ENCODE measurements around the gene PLEKHA5.

Gene PLEKHA5

DNA sequence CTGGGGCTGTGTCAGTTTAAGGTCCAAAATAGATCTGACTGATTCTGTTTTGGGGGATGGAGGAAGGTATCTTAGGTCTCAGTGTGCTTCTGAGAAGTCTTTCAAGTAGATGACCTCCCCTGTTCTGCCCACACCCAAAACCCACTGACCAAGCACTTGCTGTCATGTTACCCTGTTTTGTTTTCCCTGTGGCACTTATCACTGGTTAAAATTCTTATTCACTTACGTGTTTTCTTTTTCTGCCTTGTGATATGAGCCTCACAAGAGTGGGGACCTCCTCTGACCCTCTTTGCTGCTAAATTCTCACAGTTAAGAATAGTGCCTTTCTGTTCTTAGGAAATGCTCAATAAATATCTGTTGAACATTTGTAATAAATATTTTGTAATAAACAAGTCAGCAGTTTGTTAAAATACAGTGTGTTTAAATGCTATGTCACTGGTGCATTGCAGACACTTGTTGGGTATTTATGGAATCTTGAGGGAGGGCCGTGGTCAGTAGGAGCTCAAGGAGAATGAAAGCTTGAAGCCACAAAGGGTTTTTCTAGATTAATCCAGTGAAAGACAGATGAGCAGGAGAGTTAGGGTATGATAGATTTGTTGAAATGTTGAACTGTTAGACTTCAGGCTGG is 20.9 kb downstream of the PLEKHA5 start:
- TF ChIP-seq, protein P1, sequence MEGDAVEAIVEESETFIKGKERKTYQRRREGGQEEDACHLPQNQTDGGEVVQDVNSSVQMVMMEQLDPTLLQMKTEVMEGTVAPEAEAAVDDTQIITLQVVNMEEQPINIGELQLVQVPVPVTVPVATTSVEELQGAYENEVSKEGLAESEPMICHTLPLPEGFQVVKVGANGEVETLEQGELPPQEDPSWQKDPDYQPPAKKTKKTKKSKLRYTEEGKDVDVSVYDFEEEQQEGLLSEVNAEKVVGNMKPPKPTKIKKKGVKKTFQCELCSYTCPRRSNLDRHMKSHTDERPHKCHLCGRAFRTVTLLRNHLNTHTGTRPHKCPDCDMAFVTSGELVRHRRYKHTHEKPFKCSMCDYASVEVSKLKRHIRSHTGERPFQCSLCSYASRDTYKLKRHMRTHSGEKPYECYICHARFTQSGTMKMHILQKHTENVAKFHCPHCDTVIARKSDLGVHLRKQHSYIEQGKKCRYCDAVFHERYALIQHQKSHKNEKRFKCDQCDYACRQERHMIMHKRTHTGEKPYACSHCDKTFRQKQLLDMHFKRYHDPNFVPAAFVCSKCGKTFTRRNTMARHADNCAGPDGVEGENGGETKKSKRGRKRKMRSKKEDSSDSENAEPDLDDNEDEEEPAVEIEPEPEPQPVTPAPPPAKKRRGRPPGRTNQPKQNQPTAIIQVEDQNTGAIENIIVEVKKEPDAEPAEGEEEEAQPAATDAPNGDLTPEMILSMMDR (IDR thresholded peaks at IDR 0.05; ENCODE audit: insufficient read depth, low read length, poor library complexity, severe bottlenecking): no peak
- DNase-seq (ENCODE audit: extremely low read depth, insufficient read length): no peak
- Histone ChIP-seq H3K27me3 (replicated peaks; ENCODE audit: control insufficient read depth, insufficient read depth, low read length) (no peaks in the 10 kb centered on the region), H3K36me3 (ENCODE audit: control insufficient read depth, insufficient read depth, low read length) (no peaks in the 10 kb centered on the region), H3K4me3 (replicated peaks; ENCODE audit: low read depth, low read length) (no peak overlapping the region)

DNA sequence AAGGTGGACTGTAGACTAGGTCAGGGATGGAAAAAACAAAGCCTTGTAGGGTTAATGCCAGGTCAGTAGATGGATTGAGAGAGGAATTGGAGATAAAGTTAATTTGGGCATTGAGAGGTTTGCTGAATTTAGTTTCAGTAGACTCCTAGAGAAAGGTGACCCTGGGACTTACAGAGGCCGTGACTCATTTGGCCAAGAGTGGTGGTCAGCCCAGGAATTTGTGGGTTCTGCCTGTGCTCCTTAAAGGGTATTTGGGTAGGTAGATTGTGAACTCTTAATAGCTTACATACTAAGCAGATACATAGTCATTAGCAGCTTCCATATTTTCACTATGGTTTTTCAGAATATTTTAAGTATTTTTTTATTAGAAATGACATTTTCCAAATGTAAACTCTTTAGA is 21.8 kb downstream of the PLEKHA5 start:
- H3K27me3 ChIP-seq (replicated peaks; ENCODE audit: control insufficient read depth, insufficient read depth, low read length): no peaks in the 10 kb centered on the region
- TF ChIP-seq, protein P1 (IDR thresholded peaks at IDR 0.05; ENCODE audit: insufficient read depth, low read length, poor library complexity, severe bottlenecking): no peak
- no peak overlapping the region for H3K4me3 ChIP-seq (replicated peaks; ENCODE audit: low read depth, low read length)
- no peak for DNase-seq (ENCODE audit: extremely low read depth, insufficient read length)
- no peaks in the 10 kb centered on the region for H3K36me3 ChIP-seq (ENCODE audit: control insufficient read depth, insufficient read depth, low read length)

DNA sequence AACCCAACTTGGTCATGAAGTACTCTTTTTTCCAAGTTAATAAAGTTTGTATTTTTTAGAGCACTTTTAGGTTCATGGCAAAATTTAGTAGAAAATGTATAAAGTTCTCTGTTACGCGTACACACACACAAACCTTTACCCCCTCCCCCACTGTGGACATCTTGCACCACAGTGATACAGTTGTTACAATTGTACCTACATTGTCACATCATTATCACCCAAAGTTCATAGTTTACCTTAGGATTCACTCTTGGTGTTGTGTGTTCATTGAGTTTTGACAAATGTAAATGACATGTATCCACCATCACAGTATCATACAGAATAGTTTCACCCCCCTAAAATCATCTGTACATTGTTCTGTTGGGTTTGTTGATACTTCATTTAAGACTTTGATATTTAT is 23.9 kb downstream of the PLEKHA5 start:
- Histone ChIP-seq H3K4me3 (replicated peaks; ENCODE audit: low read depth, low read length) (no peak overlapping the region), H3K36me3 (ENCODE audit: control insufficient read depth, insufficient read depth, low read length) (no peaks in the 10 kb centered on the region), H3K27me3 (replicated peaks; ENCODE audit: control insufficient read depth, insufficient read depth, low read length) (no peaks in the 10 kb centered on the region)
- no peak for DNase-seq (ENCODE audit: extremely low read depth, insufficient read length)
- TF ChIP-seq, protein P1 (IDR thresholded peaks at IDR 0.05; ENCODE audit: insufficient read depth, low read length, poor library complexity, severe bottlenecking): no peak

DNA sequence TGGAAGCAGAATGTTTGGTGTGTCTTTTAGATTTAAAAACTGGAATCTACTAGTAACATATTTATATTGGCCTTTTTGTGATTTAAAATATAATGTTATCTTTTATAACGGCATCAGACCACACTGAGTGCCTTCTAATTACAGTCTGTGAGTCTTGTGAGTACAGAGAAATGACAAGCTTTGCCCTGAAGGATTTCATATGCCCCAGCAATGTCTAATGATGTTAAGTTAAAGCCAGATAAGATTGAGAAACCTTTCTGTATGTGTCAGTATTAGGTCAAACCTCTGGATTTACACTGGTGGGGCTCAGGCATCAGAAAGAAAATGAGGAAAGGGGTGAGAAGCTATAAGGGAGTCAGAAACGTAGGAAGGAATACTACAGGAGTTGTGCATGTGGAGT is 25.2 kb downstream of the PLEKHA5 start:
- Histone ChIP-seq H3K36me3 (ENCODE audit: control insufficient read depth, insufficient read depth, low read length) (no peaks in the 10 kb centered on the region), H3K27me3 (replicated peaks; ENCODE audit: control insufficient read depth, insufficient read depth, low read length) (no peaks in the 10 kb centered on the region), H3K4me3 (replicated peaks; ENCODE audit: low read depth, low read length) (no peak overlapping the region)
- DNase-seq (ENCODE audit: extremely low read depth, insufficient read length): no peak
- TF ChIP-seq, protein P1 (IDR thresholded peaks at IDR 0.05; ENCODE audit: insufficient read depth, low read length, poor library complexity, severe bottlenecking): no peak

DNA sequence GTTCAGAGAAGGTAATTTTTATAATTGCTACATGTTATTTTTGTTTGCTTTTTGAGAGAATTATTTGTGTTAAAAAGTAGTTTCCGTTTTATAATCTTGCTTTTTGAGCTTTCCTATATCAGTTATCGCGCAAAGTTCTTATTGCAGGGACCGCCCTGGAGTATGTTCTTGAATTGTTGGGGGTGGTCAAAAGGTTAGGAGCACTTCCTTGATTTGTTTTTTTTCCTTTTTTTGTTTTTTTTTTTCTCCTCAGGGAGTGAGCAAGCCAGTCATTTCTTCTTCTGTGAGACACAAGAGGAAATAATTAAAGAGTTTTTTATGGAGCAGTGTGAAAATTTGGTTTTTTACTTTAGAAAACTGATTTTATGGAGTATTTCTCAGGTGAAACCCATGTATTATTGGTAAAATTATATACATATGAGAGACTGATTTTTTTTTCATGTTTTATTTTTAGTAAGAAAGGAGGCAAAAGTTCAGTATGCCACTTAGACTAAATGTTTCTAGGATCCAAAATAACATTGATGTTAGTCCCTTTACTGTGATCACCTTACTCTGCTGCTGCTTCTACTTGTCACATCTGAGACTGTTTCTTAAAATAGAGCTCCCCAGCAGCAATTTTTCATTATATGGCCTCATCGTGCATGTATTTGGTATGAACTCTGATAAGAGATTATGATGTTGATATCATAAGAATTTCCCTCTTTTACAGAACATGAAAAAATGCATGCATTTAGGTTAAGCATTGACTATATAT is 26.6 kb downstream of the PLEKHA5 start:
- TF ChIP-seq, protein P1 (IDR thresholded peaks at IDR 0.05; ENCODE audit: insufficient read depth, low read length, poor library complexity, severe bottlenecking): no peak
- Histone ChIP-seq H3K27me3 (replicated peaks; ENCODE audit: control insufficient read depth, insufficient read depth, low read length) (no peaks in the 10 kb centered on the region), H3K4me3 (replicated peaks; ENCODE audit: low read depth, low read length) (no peak overlapping the region), H3K36me3 (ENCODE audit: control insufficient read depth, insufficient read depth, low read length) (no peaks in the 10 kb centered on the region)
- DNase-seq (ENCODE audit: extremely low read depth, insufficient read length): no peak

All from GM06990 (cell line).